ENCODE measurements around the gene AK5. TPM values are rescaled to one million over a fixed set of nuclear protein-coding genes. Genes with fewer than 3 reads are reported as not detected.

The AK5 gene
- total and polyA plus RNA-seq, 2 donors (not counting 1 experiment from before 2014, with no cell fraction given) = 0.18 TPM; not detected in 1

DNA sequence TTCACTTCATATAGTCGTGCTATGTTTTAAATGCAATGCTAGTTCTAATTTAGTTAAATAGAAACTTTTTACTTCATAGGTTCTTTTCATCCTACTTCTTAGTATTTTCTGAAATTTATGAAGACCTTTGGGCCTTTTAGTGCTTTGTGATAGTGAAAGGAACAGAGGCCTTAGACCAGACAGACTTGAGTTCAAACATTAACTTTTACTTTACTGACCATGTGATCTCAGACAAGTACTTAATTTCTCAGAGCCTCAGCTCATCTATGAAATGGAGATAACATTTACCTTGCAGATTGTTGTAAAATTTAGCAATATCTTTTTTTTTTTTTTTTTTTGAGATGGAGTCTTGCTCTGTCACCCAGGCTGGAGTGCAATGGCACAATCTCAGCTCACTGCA, 57.5 kb downstream of the AK5 start:
- Histone ChIP-seq H4K20me1 (ENCODE audit: control insufficient read depth, insufficient read depth, low read length, poor library complexity, severe bottlenecking) (no peaks in the 10 kb centered on the region), H2AFZ (ENCODE audit: insufficient read depth, low read depth, low read length, poor library complexity, severe bottlenecking) (no peak overlapping the region), H3K4me3 (ENCODE audit: control extremely low read depth in 1 of 5, extremely low read depth in 1 of 5, insufficient read depth in 1 of 5, low read depth in 2 of 5, low read length in 4 of 5) (no peak overlapping the region), H3K9ac (ENCODE audit: low read length) (no peak overlapping the region), H3K27me3 (replicated peaks in 1 of 4; ENCODE audit: control extremely low read depth in 1 of 4, control insufficient read depth in 3 of 4, insufficient read depth in 4 of 4, low read length in 3 of 4) (no peaks in the 10 kb centered on the region), H3K4me2 (replicated peaks; ENCODE audit: low read depth, low read length, poor library complexity, severe bottlenecking) (no peak overlapping the region), H3K36me3 (replicated peaks in 1 of 2; ENCODE audit: control extremely low read depth in 1 of 2, control insufficient read depth in 1 of 2, extremely low read depth in 1 of 2, insufficient read depth in 2 of 2, low read length in 1 of 2) (no peaks in the 10 kb centered on the region), H3K27ac (ENCODE audit: low read length in 2 of 2) (no peak overlapping the region), H3K9me3 (ENCODE audit: control extremely low read depth in 1 of 3, control insufficient read depth in 2 of 3, insufficient read depth in 1 of 3, low read length in 2 of 3) (no peaks in the 10 kb centered on the region), H3K79me2 (ENCODE audit: control insufficient read depth, insufficient read depth, low read length) (no peaks in the 10 kb centered on the region), H3K4me1 (ENCODE audit: control insufficient read depth in 2 of 2, insufficient read depth in 2 of 2, low read length in 2 of 2) (no peaks in the 10 kb centered on the region)
- no CpG with 5 or more reads among the region's 1 CpG for WGBS (ENCODE audit: insufficient coverage)
- peaks cover 7% of the 10 kb centered on the region for H3K27me3 Mint-ChIP-seq
- no peaks in the 10 kb centered on the region for H3K4me1 Mint-ChIP-seq
- no peak overlapping the region for H3K4me3 Mint-ChIP-seq
- no peak overlapping the region for H3K27ac Mint-ChIP-seq
- POLR2A ChIA-PET = no interaction called here
- CTCF ChIA-PET = no interaction called here
- intact Hi-C loops (cut with micrococcal nuclease) = no loop called here
- ATAC-seq (ENCODE audit: low read depth) (no peak), DNase-seq (no peak)
- H3K9me3 Mint-ChIP-seq (ENCODE audit: insufficient read depth) = no peaks in the 10 kb centered on the region
- TF ChIP-seq, protein P1, sequence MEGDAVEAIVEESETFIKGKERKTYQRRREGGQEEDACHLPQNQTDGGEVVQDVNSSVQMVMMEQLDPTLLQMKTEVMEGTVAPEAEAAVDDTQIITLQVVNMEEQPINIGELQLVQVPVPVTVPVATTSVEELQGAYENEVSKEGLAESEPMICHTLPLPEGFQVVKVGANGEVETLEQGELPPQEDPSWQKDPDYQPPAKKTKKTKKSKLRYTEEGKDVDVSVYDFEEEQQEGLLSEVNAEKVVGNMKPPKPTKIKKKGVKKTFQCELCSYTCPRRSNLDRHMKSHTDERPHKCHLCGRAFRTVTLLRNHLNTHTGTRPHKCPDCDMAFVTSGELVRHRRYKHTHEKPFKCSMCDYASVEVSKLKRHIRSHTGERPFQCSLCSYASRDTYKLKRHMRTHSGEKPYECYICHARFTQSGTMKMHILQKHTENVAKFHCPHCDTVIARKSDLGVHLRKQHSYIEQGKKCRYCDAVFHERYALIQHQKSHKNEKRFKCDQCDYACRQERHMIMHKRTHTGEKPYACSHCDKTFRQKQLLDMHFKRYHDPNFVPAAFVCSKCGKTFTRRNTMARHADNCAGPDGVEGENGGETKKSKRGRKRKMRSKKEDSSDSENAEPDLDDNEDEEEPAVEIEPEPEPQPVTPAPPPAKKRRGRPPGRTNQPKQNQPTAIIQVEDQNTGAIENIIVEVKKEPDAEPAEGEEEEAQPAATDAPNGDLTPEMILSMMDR (IDR thresholded peaks at IDR 0.05) = no peak
- TF ChIP-seq EZH2 (IDR thresholded peaks at IDR 0.05; ENCODE audit: borderline replicate concordance, insufficient read depth, low read depth, low read length, poor library complexity, severe bottlenecking) = no peak

DNA sequence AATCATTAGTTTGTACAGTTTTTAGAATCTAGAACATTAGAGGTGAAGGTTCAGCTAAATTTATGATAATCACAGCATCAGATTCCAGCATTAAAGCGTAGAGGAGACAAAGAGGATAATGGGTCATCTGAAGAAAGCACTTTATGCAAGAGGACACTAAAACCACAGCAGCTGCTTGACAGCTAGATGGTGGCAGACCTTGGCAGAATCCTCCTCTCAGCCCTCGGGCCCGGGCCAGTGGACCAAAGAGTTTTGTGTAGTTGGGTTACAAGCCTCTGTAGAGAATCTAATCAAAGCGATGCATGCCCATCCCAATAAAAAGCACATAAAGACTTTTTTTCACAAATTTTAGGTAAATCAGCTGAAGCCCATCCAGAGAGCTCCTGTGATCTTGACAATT, 59.4 kb downstream of the AK5 start:
- Histone ChIP-seq H3K36me3 (replicated peaks in 1 of 2; ENCODE audit: control extremely low read depth in 1 of 2, control insufficient read depth in 1 of 2, extremely low read depth in 1 of 2, insufficient read depth in 2 of 2, low read length in 1 of 2) (no peaks in the 10 kb centered on the region), H3K4me1 (ENCODE audit: control insufficient read depth in 2 of 2, insufficient read depth in 2 of 2, low read length in 2 of 2) (no peaks in the 10 kb centered on the region), H3K9ac (ENCODE audit: low read length) (no peak overlapping the region), H3K4me2 (replicated peaks; ENCODE audit: low read depth, low read length, poor library complexity, severe bottlenecking) (no peak overlapping the region), H3K9me3 (ENCODE audit: control extremely low read depth in 1 of 3, control insufficient read depth in 2 of 3, insufficient read depth in 1 of 3, low read length in 2 of 3) (peaks cover 0 to 1% (median 0%) of the 10 kb centered on the region in 3 donors), H3K27ac (ENCODE audit: low read length in 2 of 2) (no peak overlapping the region), H3K79me2 (ENCODE audit: control insufficient read depth, insufficient read depth, low read length) (no peaks in the 10 kb centered on the region), H4K20me1 (ENCODE audit: control insufficient read depth, insufficient read depth, low read length, poor library complexity, severe bottlenecking) (no peaks in the 10 kb centered on the region), H3K4me3 (ENCODE audit: control extremely low read depth in 1 of 5, extremely low read depth in 1 of 5, insufficient read depth in 1 of 5, low read depth in 2 of 5, low read length in 4 of 5) (no peak overlapping the region), H3K27me3 (replicated peaks in 1 of 4; ENCODE audit: control extremely low read depth in 1 of 4, control insufficient read depth in 3 of 4, insufficient read depth in 4 of 4, low read length in 3 of 4) (no peaks in the 10 kb centered on the region), H2AFZ (ENCODE audit: insufficient read depth, low read depth, low read length, poor library complexity, severe bottlenecking) (no peak overlapping the region)
- no peaks in the 10 kb centered on the region for H3K9me3 Mint-ChIP-seq (ENCODE audit: insufficient read depth)
- no peak for ATAC-seq (ENCODE audit: low read depth)
- no peak for DNase-seq
- ChIA-PET CTCF (no interaction called here), POLR2A (no interaction called here)
- intact Hi-C loops (cut with micrococcal nuclease) = no loop called here
- peaks cover 11% of the 10 kb centered on the region for H3K27me3 Mint-ChIP-seq
- WGBS (ENCODE audit: insufficient coverage) = no CpG with 5 or more reads among the region's 4 CpGs
- H3K27ac Mint-ChIP-seq = no peak overlapping the region
- no peak overlapping the region for H3K4me3 Mint-ChIP-seq
- no peaks in the 10 kb centered on the region for H3K4me1 Mint-ChIP-seq
- TF ChIP-seq, protein P1 (IDR thresholded peaks at IDR 0.05) = no peak

Measured in B cell (primary cell).